22Rv1 (cell line): ENCODE measurements around the gene ITPKB.
"Not testable (repeated sequence)": the region's sequence is repeated elsewhere in the genome, so short reads cannot be mapped to it uniquely, and the experiment has no call there.

ENCODE experiments used
- H3K27ac ChIP-seq: fragments of 450-650 bp; 2 replicates; pipeline ENCODE4 v1.5.1; 2017
- ZFX ChIP-seq: fragments of 450-650 bp; IDR thresholded peaks from 2 replicates; pipeline ENCODE4 v1.6.1; 2017; ENCODE audit warnings: antibody characterized with exemption, borderline replicate concordance
- TF ChIP-seq, protein P1 (sequence below): fragments of 450-650 bp; IDR thresholded peaks from 2 replicates; pipeline ENCODE4 v1.5.1; 2017; ENCODE audit warnings: mild to moderate bottlenecking

ITPKB gene

DNA sequence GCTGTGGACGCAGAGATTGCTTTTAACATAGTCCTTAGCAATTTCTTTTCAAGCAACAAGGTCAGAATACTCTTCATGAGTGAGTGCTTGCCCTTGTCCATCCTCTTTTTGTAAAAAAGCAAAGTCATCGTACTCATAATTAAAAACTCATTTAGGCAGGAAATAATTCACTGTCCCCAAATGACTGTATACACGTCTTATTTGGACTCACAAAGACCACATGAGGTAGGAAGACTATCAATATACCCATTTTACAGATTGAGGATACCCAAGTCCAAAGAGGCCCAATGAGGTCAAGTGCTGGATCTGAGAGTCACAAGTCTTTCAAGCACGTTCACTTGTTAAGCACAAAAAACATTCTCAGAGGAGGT lies 13.2 kb downstream of the ITPKB start:
- no peak overlapping the region for H3K27ac ChIP-seq
- TF ChIP-seq ZFX = no peak
- TF ChIP-seq, protein P1, sequence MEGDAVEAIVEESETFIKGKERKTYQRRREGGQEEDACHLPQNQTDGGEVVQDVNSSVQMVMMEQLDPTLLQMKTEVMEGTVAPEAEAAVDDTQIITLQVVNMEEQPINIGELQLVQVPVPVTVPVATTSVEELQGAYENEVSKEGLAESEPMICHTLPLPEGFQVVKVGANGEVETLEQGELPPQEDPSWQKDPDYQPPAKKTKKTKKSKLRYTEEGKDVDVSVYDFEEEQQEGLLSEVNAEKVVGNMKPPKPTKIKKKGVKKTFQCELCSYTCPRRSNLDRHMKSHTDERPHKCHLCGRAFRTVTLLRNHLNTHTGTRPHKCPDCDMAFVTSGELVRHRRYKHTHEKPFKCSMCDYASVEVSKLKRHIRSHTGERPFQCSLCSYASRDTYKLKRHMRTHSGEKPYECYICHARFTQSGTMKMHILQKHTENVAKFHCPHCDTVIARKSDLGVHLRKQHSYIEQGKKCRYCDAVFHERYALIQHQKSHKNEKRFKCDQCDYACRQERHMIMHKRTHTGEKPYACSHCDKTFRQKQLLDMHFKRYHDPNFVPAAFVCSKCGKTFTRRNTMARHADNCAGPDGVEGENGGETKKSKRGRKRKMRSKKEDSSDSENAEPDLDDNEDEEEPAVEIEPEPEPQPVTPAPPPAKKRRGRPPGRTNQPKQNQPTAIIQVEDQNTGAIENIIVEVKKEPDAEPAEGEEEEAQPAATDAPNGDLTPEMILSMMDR = no peak

DNA sequence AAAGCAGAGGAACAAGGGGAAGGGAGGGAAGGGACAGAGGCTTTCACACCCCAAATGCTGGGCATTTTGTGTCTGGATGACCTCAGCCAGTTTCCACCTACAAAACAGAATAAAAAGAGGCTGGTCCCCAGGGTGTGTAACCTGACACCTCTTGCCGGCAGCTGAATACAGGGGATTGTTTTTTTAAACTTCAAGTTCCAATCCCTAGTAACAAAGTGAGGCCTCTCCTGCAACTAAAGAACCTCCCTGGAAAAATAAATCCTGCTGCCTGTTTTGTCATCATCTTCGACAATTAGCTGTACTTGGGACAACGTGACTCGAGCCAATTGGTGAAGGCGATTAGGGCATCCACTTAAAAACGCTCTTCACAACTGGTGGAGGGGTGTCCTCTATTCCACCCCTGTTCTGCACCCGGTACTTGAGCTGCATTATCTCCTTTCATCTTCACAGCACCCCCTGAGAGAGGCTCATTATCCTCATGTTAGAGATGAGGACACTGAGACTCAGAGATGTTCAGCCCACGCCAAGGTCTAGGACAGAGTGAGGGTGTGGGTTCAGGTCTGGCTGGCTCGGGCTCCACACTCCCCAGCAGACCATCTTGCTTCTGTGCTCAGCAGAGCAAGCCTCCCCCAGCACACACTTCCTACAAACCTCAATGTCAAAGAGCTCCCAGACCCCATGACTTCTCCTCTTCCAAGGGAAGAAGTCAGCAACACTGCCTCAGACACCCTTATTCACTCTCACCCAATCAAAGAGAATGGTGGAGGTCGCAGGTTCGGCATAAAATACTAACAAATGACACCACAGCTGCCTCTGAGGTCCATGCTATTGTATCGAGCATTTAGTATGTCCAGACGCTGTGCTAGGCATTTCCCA lies 15.2 kb downstream of the ITPKB start:
- TF ChIP-seq, protein P1 = no peak
- TF ChIP-seq ZFX = no peak
- no peak overlapping the region for H3K27ac ChIP-seq

DNA sequence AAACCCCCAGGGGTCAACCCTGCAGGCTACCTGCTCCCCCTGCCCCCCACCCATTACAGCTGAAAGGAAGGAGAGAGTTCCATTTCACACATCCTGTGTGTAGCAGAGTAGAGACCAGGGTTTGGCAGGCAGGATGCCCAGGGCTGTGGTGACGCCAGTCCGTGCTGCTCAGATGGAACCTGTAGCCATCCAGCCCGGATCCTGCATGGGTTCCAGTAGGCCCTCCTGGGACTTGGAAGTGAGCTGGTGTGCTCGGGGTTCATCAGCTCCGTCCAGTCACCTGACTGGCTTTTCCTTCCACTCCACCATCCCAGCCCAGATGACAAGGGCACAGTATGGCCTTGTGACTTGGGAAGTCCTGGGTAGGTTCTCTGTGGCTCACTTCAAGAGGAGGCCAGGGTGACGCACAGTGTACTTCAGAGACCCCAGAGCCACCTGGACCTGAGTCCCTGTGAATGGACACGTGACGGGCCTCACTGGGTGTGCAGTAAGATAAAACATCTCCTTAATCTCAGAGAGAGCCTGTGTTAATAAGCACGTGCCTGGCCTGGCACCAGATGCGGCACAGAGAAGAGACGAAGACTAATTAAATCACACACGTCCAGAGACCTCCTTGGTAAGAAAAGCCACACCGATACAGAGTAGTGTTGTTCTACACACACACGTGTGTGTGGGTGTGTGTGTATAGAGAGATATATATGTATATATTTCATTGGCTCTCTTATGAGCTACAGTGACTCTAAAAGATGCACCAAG lies 16.0 kb downstream of the ITPKB start:
- TF ChIP-seq, protein P1 = no peak
- no peak for TF ChIP-seq ZFX
- no peak overlapping the region for H3K27ac ChIP-seq

DNA sequence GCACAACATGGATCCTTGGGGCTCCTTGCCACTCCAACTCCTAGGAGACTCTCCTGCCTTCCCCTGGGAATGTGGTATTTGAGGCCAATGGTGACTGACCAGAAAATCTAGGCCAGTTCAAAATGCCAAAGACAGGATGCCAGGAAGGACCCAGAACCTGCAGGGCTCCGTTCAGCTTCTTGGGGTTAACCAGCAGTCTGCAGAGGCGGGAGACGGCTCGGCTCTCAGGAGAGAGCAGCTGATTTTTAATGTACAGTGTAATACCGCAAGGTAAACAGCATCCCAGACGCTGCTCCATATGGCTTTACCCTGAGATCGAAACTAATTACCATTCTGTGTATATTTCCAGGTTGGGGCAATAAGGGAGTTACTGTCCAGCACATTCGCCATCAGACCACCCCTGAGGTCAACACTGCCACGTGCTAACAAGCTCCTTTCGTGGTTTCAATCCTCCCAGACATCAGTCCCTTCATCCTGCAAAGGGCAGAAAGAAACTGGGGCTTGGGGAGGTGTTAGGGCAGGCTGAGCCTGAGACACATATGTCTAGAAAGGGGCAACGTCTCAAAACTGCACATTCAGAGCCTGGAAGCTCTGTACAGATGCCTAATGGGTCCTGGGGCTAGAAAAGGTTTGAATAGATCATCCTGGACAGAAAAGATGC lies 16.7 kb downstream of the ITPKB start:
- no peak for TF ChIP-seq ZFX
- TF ChIP-seq, protein P1 = no peak
- H3K27ac ChIP-seq = no peak overlapping the region

DNA sequence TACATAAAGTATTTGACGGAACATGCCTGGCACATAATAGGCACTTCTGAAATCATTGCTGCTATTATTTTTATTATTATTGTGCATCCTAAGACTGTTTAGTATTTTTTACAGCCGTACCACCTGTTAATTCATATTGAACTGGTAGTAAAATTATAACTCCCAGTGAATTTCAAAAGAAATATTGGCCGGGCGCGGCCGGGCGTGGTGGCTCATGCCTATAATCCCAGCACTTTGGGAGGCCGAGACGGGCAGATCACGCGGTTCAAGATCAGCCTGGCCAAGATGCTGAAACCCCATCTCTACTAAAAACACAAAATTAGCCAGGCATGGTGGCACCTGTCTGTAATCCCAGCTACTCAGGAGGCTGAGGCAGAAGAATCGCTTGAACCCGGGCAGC lies 18.5 kb downstream of the ITPKB start:
- H3K27ac ChIP-seq = not testable (repeated sequence)

DNA sequence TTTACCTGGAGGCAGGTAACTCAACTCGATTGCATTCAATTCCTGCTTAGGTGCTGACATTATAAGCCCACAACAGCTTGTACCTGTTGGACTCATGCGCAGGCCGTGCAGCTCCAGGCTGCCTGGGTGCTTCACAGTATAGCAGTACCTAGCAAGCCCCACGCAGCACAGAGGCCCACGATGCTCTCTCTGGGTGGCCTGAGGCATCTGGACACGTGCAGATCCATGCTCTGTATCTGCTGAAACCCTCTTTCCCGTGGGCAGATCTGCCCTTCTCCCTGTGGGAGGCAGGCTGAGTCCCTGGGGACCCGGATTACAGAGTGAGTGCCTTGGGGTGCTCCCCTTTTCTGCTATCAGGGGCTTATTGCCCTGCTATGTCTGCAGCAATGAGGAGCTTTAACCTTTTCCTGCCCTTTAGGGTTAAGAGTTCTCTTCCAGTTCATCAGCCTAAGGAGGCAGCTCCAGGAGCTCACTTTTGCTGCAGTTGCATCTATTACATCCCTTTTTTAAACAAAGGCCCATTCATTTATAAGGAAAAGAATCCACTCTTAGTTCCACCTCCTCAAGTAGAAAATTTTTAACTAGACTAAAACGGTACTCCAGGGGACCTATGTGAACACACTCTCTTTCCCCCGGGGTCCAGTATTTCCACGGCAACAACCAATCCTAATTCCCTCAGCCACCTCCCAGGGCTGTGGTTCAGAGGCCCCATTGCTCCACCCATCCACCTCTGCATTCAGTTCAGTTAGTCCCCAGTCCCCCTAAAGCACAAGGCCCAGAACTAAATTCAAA lies 19.3 kb downstream of the ITPKB start:
- H3K27ac ChIP-seq = no peak overlapping the region
- TF ChIP-seq ZFX = no peak
- TF ChIP-seq, protein P1 = no peak

DNA sequence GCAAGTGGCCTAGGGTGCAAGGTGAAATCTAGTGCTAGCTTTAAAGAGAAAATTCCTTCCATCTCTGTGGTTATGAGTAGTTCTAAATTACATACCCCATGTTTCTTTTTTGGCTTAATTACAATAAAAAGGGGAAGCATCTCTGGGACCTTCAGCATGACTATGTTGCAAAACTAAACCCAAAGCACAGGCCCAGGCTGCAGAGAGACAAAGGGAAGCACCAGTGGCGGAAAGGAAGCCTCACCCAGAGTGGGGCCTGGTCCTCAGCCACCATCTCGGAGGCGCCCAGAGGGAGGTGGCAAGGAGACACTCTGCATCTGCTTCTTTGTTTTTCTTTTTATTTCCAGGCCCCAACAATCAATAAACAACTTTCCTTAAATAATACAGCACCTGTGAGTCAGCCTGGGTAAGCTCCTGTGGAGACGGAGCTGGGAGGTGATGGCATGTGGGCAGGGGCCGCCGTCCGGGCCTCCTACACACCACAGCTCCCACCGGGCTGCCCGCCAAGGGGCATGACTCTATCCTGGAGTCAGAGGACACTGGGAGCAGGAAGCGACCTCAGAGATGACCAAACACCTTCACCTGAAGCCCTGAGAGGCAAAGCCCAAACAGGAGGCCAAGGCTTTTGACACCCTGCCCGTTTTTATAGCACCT lies 21.7 kb downstream of the ITPKB start:
- TF ChIP-seq, protein P1 = no peak
- TF ChIP-seq ZFX = no peak
- H3K27ac ChIP-seq = no peak overlapping the region
